Epithelial cell of alveolus of lung (primary cell): ENCODE results near the gene ARHGAP11A. TPM values are rescaled to one million over a fixed set of nuclear protein-coding genes. Genes with fewer than 3 reads are reported as not detected.

Source experiments
- total RNA-seq: library from RNA; depleted of rRNA; stranded (reverse); fragments of >200 nt; gene quantifications from 2 replicates; pipeline ENCODE4 v1.2.1, GENCODE V29; 2015

The ARHGAP11A gene, protein sequence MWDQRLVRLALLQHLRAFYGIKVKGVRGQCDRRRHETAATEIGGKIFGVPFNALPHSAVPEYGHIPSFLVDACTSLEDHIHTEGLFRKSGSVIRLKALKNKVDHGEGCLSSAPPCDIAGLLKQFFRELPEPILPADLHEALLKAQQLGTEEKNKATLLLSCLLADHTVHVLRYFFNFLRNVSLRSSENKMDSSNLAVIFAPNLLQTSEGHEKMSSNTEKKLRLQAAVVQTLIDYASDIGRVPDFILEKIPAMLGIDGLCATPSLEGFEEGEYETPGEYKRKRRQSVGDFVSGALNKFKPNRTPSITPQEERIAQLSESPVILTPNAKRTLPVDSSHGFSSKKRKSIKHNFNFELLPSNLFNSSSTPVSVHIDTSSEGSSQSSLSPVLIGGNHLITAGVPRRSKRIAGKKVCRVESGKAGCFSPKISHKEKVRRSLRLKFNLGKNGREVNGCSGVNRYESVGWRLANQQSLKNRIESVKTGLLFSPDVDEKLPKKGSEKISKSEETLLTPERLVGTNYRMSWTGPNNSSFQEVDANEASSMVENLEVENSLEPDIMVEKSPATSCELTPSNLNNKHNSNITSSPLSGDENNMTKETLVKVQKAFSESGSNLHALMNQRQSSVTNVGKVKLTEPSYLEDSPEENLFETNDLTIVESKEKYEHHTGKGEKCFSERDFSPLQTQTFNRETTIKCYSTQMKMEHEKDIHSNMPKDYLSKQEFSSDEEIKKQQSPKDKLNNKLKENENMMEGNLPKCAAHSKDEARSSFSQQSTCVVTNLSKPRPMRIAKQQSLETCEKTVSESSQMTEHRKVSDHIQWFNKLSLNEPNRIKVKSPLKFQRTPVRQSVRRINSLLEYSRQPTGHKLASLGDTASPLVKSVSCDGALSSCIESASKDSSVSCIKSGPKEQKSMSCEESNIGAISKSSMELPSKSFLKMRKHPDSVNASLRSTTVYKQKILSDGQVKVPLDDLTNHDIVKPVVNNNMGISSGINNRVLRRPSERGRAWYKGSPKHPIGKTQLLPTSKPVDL
- 7.5 and 16.9 TPM in 2 replicates for total RNA-seq

DNA sequence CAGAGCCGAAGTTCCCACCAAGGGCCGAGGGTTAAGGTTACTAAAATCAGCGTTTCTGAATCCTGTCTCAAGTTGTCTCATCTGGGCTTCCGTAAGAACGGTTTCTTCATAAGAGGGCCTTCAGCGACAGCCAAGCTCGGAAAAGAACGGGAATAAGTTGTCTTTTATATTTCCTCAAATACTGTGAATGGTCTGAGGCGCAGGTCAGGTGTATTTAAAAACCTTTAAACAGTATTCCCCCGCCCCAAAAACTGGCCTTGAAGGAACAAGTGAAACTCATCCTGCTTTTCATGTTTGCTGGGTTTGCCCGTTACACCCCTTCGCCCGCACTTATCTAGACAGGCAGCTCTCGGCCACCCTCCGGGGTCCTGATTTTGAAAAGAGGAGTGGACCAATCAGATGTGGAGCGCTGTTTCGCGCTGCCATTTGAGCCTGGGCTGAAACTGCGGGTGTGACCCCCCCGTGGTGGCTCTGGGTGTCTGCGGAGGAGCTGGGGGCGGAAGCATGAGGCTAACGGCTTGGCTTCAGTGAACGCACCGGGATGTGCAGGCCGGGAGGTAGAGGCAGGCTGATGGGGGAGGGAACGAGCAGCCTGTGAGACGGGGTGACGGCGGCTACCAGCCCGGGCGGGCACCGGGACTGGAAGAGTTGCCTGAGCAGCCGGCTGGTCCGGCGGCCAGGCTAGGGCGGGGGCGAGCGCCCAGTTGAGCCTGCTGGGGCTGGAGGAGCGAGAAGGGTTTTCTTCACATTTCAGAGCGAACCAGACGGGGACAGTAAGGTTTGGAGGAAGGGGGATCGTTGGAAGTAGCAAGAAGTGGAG is at the start of gene ARHGAP11A:
ARHGAP11A (plus strand) TSS at position 454 of the 820 bp plus-strand sequence. CDS start 708 bp downstream, outside the sequence.

GRCh38 chr15:32593151-32593550 is 22.2 kb upstream of the ARHGAP11A start, which contains the start of gene GOLGA8N:
GOLGA8N (plus strand) TSS chr15:32593456.

DNA sequence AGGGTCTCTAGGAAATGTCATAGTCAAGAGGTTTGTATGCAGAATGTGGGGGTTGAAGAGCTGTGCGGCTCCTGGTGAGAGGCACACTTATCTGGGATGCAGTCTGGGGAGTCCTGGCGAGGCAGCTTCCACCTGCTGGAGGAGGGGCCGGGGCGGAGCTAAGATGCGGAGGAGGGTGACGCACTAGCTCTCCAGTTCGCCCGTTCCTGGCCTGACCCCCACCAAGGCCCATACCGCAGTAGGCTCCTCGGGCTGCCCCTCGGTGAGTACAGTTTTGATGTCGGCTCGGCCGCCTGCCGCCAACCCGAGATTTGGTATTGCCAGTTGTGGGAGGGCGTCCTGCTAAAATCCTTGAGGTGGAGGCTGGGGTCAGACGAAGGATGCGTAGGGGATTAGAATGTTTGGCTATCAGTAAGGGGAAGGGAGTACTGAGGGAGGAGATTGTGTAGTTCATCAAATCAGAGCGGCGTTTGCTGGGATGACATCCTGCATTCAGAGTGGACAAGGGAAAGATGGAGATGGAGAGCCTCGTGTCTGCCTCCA is 26.3 kb downstream of the ARHGAP11A start, which contains the start of gene SCG5:
SCG5 (plus strand) TSS at position 194 of the 543 bp plus-strand sequence. CDS start 1,883 bp downstream, outside the sequence.

Other genes with a start within 250 kb of the ARHGAP11A start
- not detected in 2 replicates for gene GOLGA8K, start 212.2 kb upstream of the ARHGAP11A start, total RNA-seq
- 0.24 TPM in 1 of 2 replicates, not detected in the other for gene GOLGA8O, start 159.9 kb upstream of the ARHGAP11A start, total RNA-seq
- gene GOLGA8N, start 22.0 kb upstream of the ARHGAP11A start, total RNA-seq: 0.26 and 4.6 TPM in 2 replicates
- 24.4 and 46.5 TPM in 2 replicates for gene SCG5, start 26.2 kb downstream of the ARHGAP11A start, total RNA-seq
- gene GREM1, start 102.5 kb downstream of the ARHGAP11A start, total RNA-seq: 96.8 and 140 TPM in 2 replicates